Thyroid gland (tissue), 4 donors: ENCODE measurements around the gene PHF21A.

Experiments used
- CTCF ChIP-seq, 6 experiments: fragments of 200-600 bp in 3 of 6; fragments of 450-650 bp in 3 of 6; sonication (generic) in 3 of 6; IDR thresholded peaks; one replicate each; pipeline ENCODE4 v1.5.1; 2016 to 2019; ENCODE audit warnings: antibody characterized with exemption in 6 of 6, mild to moderate bottlenecking in 2 of 6, inconsistent platforms in 1 of 6, moderate library complexity in 1 of 6
- POLR2A ChIP-seq, 2 donors: fragments of 450-650 bp; IDR thresholded peaks; one replicate each; pipeline ENCODE4 v1.6.1; 2017; ENCODE audit warnings: antibody characterized with exemption in 2 of 2, mild to moderate bottlenecking in 2 of 2, moderate library complexity in 1 of 2

DNA sequence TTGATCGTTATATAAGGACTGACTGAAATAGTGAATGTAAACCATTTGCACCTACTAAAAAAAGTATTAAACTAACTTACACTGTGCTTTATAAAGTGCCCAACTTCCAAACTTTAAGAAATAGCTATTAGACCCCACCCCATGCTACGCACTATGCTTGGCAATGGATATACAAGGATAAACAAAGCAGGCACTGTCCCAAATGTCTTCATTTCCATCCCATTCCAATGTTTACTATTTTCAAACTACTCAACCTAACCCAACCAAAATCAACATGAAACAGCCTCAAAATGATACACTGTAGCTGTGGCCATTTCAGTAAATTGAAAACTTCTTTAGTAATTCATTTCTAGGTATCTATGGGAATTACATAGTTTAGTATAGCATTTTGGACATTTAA is 12.5 kb downstream of the PHF21A start:
- TF ChIP-seq CTCF (IDR thresholded peaks at IDR 0.05) (no peak), POLR2A (IDR thresholded peaks at IDR 0.05) (no peak)
